KBM-7 (cell line): ENCODE results near the gene WDR87.
"Not testable (repeated sequence)": the region's sequence is repeated elsewhere in the genome, so short reads cannot be mapped to it uniquely, and the experiment has no call there.

Experiments used
- DNase-seq: peaks from one replicate; pipeline ENCODE4 v3.0.0-alpha.2; 2015
- in situ Hi-C: fragments of 300-500 bp; cut with MboI; formaldehyde crosslinking; loops from 2 replicates; pipeline ENCODE4 v1.14.3; 2020; ENCODE audit warnings: low sequenced_read_pairs, low pct_unique_long_range_greater_than_20kb, mixed read lengths

Gene WDR87

DNA sequence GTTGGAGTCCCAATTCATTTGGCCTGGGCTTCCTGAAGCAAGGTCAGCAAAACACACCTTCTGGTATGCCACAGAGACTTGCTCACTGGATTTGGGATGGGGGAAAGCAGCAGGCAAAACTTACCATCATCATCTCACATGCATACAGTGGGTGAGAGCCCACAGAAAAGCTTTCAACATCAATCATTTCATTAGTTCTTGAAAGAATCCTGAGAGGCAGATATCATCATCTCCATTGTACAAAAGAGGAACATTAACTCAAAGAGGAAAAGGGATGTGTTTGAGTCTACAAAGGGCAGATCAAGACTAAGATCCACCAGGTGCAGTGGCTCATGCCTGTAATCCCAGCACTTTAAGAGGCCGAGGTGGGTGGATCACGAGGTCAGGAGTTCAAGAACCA, 6.4 kb downstream of the WDR87 start:
- DNase-seq = no peak
- in situ Hi-C loops = no loop called here

DNA sequence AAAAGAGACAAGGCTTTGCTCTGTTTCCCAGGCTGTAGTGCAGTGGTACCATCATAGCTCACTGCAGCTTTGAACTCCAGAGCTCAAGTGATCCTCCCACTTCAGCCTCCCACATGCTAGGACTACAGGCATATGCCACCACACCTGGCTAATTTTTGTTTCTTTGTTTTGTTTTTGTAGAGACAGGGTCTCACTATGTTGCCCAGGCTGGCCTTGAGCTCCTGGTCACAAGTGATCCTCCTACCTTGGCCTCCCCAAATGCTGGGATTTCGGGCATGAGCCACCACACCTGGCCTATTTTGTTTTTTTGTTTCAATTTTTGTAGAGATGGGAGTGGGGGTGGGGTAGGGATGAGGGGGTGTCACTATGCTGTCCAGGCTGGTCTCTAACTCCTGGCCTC, 6.9 kb downstream of the WDR87 start:
- in situ Hi-C loops = no loop called here
- no peak for DNase-seq

DNA sequence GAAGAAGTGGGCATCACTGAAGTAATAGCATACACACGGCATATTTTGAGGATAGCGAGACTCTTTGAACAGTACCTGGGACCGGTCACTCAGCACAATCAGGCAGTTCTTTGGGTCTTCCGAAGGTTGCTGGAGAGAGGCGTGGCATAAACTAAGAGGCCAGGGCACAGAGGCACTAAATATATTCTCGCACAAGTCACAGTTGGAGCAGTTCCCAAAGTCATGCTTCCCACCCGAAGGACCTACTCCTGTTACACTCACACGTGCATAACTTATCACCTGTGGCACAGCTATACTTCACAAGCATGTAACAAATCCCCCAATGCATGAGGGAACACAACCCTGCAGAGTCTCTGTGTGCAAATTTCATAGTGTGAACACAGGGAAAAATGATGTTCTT, 10.2 kb downstream of the WDR87 start:
- in situ Hi-C loops = no loop called here
- no peak for DNase-seq

GRCh38 chr19:37893845-37894575, 12.4 kb downstream of the WDR87 start:
- no peak for DNase-seq
- in situ Hi-C loops = no loop called here

DNA sequence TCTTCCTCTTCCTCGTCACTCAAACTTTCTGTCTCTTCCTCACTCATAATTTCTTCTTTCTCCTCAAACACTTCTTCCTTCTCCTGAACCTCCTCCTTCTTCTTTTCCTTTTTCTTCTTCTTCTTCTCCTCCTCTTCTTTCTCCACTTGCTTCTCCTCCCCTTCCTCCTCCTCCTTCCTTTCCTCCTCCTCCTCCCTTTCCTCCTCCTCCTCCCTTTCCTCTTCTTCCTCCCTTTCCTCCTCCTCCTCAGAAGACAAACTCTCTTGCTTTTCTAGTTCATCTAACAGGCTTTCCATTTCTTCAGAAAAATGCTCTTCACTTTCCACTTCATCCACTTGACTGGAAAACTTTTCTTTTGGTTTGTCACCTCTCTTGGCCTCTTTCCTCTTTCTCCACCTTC, 19.8 kb downstream of the WDR87 start:
- no peak for DNase-seq
- in situ Hi-C loops = no loop called here

DNA sequence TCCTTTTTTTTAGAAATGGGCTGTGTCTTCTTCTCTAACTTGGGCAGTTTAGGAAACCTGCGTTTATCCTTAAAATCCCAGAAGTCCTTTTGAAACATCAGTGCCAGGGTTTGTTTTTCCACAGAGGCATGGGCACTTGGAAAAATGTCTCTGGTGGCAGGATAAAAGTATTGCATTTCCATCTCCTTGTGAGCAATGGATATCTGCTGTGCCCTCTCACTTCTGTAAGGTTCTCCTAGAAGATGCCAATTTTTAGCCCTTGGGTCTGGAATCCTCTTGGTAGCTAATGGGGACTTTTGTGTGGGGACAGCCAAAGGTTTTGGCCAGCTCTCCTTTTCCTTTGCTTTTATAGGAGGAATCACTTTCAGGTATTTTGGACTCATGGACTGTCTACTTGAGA, 21.0 kb downstream of the WDR87 start:
- in situ Hi-C loops = no loop called here
- DNase-seq = no peak

DNA sequence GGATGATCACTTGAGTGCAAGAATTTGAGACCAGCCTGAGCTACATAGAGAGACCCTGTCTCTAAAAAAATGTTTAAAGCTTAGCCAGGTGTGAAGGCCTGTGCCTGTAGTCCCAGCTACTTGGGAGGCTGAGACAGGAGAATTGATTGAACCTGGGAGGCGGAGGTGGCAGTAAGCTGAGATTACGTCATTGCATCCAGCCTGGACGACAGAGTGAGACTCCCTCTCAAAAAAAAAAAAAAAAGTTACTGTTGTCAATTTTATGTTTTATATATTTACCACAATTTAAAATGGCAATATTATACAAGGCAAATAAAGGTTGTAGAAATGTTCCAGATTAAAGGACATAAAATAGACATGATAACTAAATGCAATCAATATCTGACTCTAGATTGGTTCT, 29.2 kb downstream of the WDR87 start:
- no peak for DNase-seq
- in situ Hi-C loops = no loop called here

- no peak for DNase-seq
- in situ Hi-C loops = no loop called here
Observed at GRCh38 chr19:37876032-37876431, 30.4 kb downstream of the WDR87 start.

GRCh38 chr19:37874784-37875183, 31.6 kb downstream of the WDR87 start:
- in situ Hi-C loops = no loop called here
- DNase-seq = no peak

GRCh38 chr19:37872383-37872782, 34.0 kb downstream of the WDR87 start:
- no peak for DNase-seq
- in situ Hi-C loops = no loop called here

DNA sequence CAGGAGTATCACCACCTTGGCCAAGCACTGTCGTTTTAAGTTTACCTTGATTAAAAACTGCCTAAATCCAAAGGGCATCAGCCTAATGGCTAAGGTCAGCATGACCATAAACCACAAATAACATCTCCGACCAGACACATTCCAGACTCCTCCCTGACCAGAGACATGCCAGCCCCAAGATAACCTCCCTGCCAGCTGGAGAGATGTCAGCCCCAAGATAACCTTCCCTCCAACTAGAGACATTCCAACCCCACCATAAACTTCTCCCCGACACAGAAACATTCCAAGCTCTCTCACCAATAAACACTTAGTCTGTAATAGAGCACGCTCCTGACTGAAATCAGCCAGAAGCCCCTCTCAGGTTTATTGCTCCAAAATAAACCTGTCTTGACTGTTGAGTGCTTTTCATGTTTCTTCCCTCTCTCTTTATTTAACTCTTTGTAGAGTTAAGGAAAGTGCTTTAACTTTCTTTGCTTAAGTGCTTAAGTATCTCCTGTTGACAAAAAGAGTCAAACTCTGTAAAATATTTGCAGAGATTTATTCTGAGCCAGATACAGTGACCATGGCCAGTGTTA, 36.5 kb downstream of the WDR87 start:
- in situ Hi-C loops = no loop called here
- DNase-seq = no peak

DNA sequence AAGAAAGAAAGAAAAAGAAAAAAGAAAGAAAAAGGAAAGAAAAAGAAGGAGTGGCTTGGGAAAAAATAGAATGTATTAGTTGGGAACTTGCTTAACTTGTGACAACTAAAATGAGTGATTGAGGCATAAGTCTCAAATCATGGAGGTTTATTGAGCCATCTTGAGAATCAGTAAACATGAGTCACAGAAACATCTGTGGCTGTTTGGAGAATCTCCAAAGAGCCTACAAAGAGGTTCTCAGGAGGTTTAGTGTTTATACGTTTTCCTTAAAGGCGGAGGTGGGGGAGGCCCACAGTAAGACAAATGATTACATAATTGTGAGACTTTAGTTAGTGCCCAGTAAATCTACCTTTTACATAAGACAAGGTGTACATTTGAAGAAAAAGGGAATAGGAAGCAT, 38.6 kb downstream of the WDR87 start:
- DNase-seq = no peak
- in situ Hi-C loops = no loop called here

GRCh38 chr19:37865930-37866329, 40.5 kb downstream of the WDR87 start:
- in situ Hi-C loops, DNase-seq: not testable (repeated sequence)

GRCh38 chr19:37864501-37864900, 41.9 kb downstream of the WDR87 start:
- in situ Hi-C loops = no loop called here

DNA sequence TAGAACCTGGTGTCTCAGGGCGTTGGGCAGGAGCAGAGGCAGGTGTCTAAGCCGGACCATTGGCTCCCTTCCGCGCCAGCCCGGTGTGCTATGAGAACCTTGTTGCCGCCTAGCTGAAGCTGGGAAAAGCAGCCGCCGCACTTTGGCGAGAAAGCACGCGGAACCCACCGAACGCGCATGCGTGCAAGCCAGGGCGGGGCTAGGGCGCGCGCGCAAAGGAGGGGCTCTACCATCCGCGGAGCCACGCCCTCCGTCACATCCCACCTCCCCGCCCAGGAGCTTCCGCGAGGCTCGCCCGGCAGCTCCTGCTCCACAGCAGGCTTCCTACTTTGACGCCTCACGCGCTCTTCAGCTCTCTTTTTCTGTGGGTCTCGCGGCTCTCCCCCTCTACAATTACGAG, 51.3 kb downstream of the WDR87 start:
- in situ Hi-C loops = no loop called here
- no peak for DNase-seq

More at GRCh38 chr19:37864501-37864900, 41.9 kb downstream of the WDR87 start:
- no peak for DNase-seq

DNA sequence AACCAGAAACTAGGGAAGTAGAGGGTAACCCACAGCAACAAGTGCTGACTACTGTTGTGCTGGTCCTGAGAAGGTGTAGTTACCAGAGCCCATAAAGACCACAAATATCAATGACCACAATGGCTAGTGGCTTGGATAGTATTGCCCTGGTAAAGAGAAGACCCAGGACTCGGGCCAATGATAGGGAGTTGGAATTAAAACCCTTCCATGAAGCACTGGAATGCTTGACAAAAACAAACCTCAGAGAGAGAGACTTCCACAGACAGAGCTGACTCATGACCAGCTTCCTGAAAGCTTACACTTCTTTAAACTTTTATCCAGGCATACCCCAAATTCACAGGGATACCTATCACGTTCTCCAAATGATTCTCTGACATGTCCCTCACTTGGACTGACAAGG, 60.5 kb downstream of the WDR87 start:
- no peak for DNase-seq
- in situ Hi-C loops = no loop called here
